Measurements from ENCODE around the gene SMAD4. TPM values are rescaled to one million over a fixed set of nuclear protein-coding genes. Genes with fewer than 3 reads are reported as not detected.

Gene SMAD4
- 120 and 146 TPM in 2 replicates for total RNA-seq

DNA sequence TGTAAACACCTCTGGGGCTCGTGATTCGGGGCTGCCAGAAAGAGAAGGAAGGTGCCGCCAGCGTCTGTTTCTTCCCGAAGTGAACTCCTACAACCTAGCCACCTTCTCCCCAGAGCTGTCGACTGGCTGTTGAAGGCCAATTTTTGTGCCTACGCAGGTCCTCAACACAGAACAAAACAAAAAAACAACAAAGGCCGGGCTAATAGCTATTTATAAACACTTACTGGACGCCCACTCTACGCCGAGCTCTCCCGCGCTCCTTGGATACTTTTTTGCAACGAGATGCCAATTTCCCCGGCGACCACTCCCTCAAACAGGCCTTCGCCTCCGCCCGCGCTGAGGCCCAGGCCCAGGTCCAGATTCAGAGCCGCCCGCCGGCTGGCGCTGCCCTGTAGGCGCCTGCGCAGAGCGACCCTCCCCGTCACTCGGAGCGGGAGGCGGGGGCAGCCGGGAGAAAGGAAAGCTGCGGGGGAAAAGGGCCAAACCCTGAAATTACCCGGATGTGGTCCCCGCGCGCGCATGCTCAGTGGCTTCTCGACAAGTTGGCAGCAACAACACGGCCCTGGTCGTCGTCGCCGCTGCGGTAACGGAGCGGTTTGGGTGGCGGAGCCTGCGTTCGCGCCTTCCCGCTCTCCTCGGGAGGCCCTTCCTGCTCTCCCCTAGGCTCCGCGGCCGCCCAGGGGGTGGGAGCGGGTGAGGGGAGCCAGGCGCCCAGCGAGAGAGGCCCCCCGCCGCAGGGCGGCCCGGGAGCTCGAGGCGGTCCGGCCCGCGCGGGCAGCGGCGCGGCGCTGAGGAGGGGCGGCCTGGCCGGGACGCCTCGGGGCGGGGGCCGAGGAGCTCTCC lies at the start of gene SMAD4:
Gene SMAD4 (plus strand): TSS at position 520 of the 843 bp plus-strand sequence. CDS start 16,834 bp downstream, outside the sequence.

Other genes with a start within 250 kb of the SMAD4 start
- not detected in 2 replicates for gene MRO, start 210.2 kb upstream of the SMAD4 start, total RNA-seq
- 112 and 118 TPM in 2 replicates for gene ME2, start 151.1 kb upstream of the SMAD4 start, total RNA-seq
- gene ELAC1, start 62.2 kb upstream of the SMAD4 start, total RNA-seq = 9.2 and 9.4 TPM in 2 replicates
- gene MEX3C, start 167.5 kb downstream of the SMAD4 start, total RNA-seq = 58.0 and 64.9 TPM in 2 replicates